Brain pericyte (primary cell): ENCODE results near the gene MRPS22.
A peak's percentile ranks its signal among the peaks of the same experiment; 100 is the strongest.
"Not testable (repeated sequence)": the region's sequence is repeated elsewhere in the genome, so short reads cannot be mapped to it uniquely, and the experiment has no call there.

Source experiments
- DNase-seq: peaks from one replicate; pipeline ENCODE4 v3.0.0-alpha.2; 2012; ENCODE audit warnings: low read depth, low spot score

MRPS22 gene

DNA sequence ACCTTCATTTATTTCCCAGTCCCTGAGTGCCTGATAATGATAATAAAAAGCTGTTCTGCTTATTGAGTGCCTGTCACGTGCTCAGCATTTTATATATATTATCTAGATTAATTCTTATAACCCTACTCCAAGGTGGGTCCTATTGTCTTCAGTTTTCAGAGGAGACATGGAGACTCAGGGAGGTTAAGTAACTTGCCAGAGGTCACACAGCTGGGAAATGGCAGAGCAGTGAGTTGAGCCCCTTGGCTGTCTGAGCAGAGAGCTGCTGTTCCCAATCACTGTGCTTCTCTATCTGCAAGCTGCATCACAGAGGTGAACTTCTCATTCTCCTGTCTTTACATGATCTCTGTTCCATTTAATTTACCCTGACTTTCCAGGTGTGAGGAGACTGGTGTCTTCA lies 32.3 kb upstream of the MRPS22 start:
- DNase-seq: no peak

DNA sequence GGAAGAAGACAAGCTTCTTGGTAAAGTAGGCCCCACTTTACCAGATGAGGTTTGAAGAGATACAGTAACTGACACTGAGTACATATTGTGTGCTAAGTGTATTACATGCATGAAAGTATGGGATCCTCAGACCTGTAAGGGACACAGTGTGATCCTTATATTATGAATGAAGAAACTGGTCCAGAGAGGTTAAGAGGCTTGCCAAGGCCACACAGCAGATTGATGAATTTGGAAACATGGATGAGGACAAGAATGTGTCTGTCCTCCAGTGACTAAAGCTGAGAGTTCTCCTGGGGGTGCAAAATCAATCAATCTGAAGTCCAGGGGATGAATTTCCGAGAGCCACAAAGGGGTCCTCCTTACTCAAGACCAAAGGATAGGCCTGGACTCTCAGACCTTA lies 31.4 kb upstream of the MRPS22 start:
- no peak for DNase-seq

GRCh38 chr3:139312959-139313358 lies 30.9 kb upstream of the MRPS22 start:
- no peak for DNase-seq

GRCh38 chr3:139313921-139314320 lies 29.9 kb upstream of the MRPS22 start:
- no peak for DNase-seq

- no peak for DNase-seq
Measured at GRCh38 chr3:139317215-139317614, 26.6 kb upstream of the MRPS22 start.

GRCh38 chr3:139317660-139318430 lies 26.0 kb upstream of the MRPS22 start:
- DNase-seq: no peak

GRCh38 chr3:139318431-139318816 lies 25.4 kb upstream of the MRPS22 start:
- DNase-seq: no peak

DNA sequence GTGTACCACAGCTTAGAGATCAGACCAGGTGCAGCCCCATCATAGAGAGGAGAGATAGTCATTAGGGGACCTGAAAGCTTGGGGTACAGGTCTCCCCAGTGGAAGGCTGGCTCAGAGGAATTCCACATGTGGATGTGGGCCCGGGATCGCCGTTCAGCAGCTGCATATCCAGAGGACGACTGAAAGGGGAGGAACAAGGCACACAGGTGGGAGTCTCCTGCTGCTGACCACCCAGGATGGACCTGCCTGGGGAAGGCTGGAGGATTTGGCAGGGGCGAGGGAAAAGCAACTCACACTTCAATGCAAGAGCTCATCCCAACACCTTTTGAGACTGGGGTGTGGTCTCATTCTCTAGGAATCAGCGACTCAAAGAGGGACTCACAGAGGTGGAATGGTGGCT lies 25.0 kb upstream of the MRPS22 start:
- no peak for DNase-seq

GRCh38 chr3:139319428-139320402 lies 24.1 kb upstream of the MRPS22 start:
- no peak for DNase-seq

DNA sequence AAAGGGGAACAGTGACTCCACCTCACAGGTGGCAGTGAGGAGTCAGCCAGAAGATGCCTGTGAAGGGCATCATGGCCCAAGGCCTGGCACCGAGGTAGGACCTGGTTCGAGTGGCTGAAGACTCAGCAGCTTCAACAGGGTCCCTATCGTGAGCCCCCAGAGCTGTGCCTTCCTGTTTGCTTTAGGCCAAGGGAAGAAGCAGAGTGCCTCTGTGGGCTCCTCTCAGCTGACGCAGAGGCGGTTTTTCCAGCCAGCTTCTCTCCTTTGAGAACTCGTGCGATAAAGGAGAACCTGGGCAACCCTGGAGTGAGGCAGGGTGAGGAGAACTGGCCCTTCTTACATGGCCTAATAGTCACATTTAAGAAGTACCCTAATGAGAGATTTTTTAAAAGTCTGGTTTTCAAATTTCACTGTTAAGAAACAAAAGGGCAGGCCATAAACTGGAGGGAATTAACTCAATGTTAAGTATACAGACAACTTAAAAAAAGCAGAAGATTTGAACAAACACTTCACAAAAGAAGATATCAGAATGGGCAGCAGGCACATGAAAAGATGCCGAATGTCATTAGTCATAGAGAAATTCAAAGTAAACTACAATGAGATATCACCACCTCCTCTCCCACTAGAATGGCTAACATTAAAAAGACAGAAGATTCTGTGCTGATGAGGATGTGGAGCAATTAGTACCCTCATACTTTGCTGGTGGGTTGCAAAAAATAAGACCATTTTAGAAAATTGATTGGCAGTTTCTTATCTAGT lies 23.1 kb upstream of the MRPS22 start:
- no peak for DNase-seq

GRCh38 chr3:139322346-139322745 lies 21.5 kb upstream of the MRPS22 start:
- DNase-seq: no peak

- DNase-seq: no peak
Measured at GRCh38 chr3:139323146-139323545, 20.7 kb upstream of the MRPS22 start.

DNA sequence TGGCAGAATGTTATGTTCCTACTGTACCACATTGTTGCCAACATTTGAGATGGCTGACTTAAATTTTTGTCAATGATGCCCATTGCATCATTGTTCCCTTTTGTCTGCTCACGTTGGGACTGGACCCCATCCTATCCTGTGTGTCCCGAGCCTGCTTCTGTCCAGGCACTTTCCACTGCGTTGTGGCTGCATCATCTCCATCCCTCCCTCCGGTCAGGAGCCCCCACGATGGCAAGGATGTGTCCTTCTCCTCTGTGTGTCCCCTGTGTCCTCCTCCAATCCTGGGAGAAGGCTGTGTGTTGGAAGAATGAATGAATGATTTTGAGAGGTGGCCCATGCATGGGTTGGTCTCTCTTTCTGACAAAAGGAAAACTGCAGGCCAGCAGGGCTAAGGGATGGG lies 19.4 kb upstream of the MRPS22 start:
- DNase-seq: no peak

- no peak for DNase-seq
Measured at GRCh38 chr3:139325551-139325950, 18.3 kb upstream of the MRPS22 start.

GRCh38 chr3:139326131-139326530 lies 17.7 kb upstream of the MRPS22 start:
- DNase-seq: no peak

GRCh38 chr3:139326707-139327106 lies 17.1 kb upstream of the MRPS22 start:
- no peak for DNase-seq

GRCh38 chr3:139327231-139327630 lies 16.6 kb upstream of the MRPS22 start:
- no peak for DNase-seq

DNA sequence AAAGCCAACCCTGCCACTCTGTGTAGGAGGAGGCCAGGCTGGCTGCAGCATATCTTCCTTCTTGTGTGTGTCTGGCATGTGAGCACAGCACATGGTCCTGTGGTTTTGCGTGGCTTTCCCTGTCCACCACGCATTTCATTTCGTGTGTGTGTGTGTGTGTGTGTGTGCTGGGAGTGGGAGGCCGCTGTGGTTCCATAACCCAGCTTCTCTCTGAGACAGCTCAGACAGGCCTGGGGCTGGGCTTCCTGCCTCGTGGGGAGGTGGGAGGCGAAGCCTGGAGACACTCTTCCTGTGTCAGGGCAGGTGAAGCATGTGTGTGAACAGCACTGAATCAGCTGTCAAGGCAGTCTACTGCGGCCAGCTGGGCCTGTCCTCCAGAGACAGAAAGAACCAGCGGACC lies 16.0 kb upstream of the MRPS22 start:
- no peak for DNase-seq

DNA sequence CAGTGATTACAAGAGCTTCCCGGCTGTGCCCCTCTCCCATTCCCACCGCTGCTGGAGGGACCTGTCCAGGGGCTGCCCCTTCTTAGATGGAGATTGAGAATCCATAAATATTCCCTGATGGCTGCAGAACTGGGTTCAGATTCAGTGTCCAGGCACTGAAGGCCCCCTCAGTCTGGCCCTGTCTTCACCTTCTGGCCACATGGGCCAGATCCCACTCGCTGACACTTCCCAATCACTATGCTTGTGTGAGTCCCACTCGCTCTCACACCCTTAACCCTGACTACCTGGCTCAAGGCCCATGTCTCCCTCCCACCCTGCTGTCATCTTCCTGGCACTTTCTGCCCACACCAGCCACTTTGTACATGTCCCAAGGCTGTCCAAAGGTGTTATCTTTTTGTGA lies 15.5 kb upstream of the MRPS22 start:
- DNase-seq: no peak

DNA sequence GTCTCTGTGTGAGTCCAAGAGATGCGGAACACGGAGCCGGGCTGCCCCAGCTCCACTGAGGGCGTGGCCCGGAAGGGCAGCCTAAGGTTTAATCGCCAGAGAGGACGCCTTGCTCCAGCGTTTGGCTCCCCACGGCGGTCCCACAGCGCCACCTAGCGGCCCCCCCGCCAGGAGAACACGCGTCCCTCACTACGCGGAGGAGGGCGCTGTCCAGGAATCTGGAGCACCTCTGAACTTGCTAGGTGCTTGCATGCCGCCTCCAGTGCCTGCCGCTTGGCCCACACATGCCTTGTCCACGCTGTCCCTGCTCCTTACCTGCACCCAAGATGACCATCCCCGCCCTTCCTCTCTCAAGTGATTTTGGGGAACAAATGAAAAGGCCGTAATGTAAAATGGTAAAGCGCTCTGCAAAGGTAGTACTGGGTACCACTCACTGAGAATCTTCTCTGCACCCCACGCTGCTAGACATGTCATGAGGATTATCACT lies 14.4 kb upstream of the MRPS22 start:
- DNase-seq: peak; percentile 41

- no peak for DNase-seq
Measured at GRCh38 chr3:139332092-139332491, 11.7 kb upstream of the MRPS22 start.

- not testable (repeated sequence) for DNase-seq
Measured at GRCh38 chr3:139334675-139335074, 9.1 kb upstream of the MRPS22 start.
